ENCODE measurements around the gene MRC2. TPM values are rescaled to one million over a fixed set of nuclear protein-coding genes. Genes with fewer than 3 reads are reported as not detected.

The MRC2 gene
- total RNA-seq, 1 experiment from 2014 or later, result 10.7 TPM

GRCh38 chr17:62692721-62693431, 65.4 kb downstream of the MRC2 start:
- ChIA-PET POLR2A (no interaction called here), CTCF (no interaction called here), RAD21 (ENCODE audit: low non-redundant PET in 1 of 2, low total read pairs in 2 of 2, uncharacterized antibody in 2 of 2, unreplicated experiment in 2 of 2) (no interaction called here)
- no peak overlapping the region for H2AFZ ChIP-seq (ENCODE audit: low read depth, low read length, poor library complexity, severe bottlenecking)
- H3K9me3 ChIP-seq (ENCODE audit: control insufficient read depth in 1 of 2, insufficient read depth in 1 of 2, low read depth in 1 of 2, low read length in 2 of 2), result no peaks in the 10 kb centered on the region
- no peak overlapping the region for H3K9ac ChIP-seq (ENCODE audit: low read length)
- intact Hi-C loops (cut with micrococcal nuclease), result no loop called here
- DNase-seq (ENCODE audit: low read depth, low spot score), result no peak
- peak; percentile 89 for ATAC-seq
- H3K27ac ChIP-seq (ENCODE audit: low read depth, low read length), result no peak overlapping the region
- TF ChIP-seq POLR2AphosphoS5 (IDR thresholded peaks at IDR 0.05; ENCODE audit: low read depth, low read length), result no peak
- TF ChIP-seq EZH2 (IDR thresholded peaks at IDR 0.05), result no peak
- TF ChIP-seq RAD21 (IDR thresholded peaks at IDR 0.05; ENCODE audit: low read depth), result peak; percentile 43
- TF ChIP-seq, protein P1, sequence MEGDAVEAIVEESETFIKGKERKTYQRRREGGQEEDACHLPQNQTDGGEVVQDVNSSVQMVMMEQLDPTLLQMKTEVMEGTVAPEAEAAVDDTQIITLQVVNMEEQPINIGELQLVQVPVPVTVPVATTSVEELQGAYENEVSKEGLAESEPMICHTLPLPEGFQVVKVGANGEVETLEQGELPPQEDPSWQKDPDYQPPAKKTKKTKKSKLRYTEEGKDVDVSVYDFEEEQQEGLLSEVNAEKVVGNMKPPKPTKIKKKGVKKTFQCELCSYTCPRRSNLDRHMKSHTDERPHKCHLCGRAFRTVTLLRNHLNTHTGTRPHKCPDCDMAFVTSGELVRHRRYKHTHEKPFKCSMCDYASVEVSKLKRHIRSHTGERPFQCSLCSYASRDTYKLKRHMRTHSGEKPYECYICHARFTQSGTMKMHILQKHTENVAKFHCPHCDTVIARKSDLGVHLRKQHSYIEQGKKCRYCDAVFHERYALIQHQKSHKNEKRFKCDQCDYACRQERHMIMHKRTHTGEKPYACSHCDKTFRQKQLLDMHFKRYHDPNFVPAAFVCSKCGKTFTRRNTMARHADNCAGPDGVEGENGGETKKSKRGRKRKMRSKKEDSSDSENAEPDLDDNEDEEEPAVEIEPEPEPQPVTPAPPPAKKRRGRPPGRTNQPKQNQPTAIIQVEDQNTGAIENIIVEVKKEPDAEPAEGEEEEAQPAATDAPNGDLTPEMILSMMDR (IDR thresholded peaks at IDR 0.05 in 2 of 3, conservative IDR thresholded peaks at IDR 0.05 in 1 of 3; ENCODE audit: borderline replicate concordance in 1 of 3, insufficient read depth in 1 of 3, low read depth in 2 of 3, low read length in 2 of 3), result peak in 2 of 3 experiments; percentile 65 to 74; a peak in 4 of 6 replicates
- no peak for TF ChIP-seq REST (IDR thresholded peaks at IDR 0.05; ENCODE audit: low read depth)
- no peak for TF ChIP-seq YY1 (IDR thresholded peaks at IDR 0.05; ENCODE audit: extremely low read depth, insufficient replicate concordance, low read depth, low read length)
- TF ChIP-seq CEBPB (IDR thresholded peaks at IDR 0.05; ENCODE audit: low read depth), result no peak
- no peak for TF ChIP-seq EGR1 (IDR thresholded peaks at IDR 0.05; ENCODE audit: low read depth)
- TF ChIP-seq MAX (IDR thresholded peaks at IDR 0.05), result no peak
- no peak for TF ChIP-seq EZH2phosphoT487 (IDR thresholded peaks at IDR 0.05; ENCODE audit: borderline replicate concordance)
- TF ChIP-seq ZNF274 (IDR thresholded peaks at IDR 0.05; ENCODE audit: low read depth, low read length), result no peak
- TF ChIP-seq FOSL1 (IDR thresholded peaks at IDR 0.05; ENCODE audit: low read depth), result no peak
- no peak for TF ChIP-seq SIN3A (IDR thresholded peaks at IDR 0.05; ENCODE audit: low read depth)
- TF ChIP-seq CBX3 (IDR thresholded peaks at IDR 0.05; ENCODE audit: low read depth), result no peak
- no peaks in the 10 kb centered on the region for H3K79me2 ChIP-seq (ENCODE audit: insufficient read depth, low read length)
- no TSS peak for BruUV-seq (replicated peaks)
- H3K4me2 ChIP-seq (ENCODE audit: low read length), result no peak overlapping the region
- H3K4me1 ChIP-seq (ENCODE audit: control insufficient read depth in 1 of 2, insufficient read depth in 2 of 2, low read length in 2 of 2), result peaks cover 0 to 11% of the 10 kb centered on the region in 2 experiments; a peak in 1 of 4 replicates
- no peaks in the 10 kb centered on the region for H3K27me3 ChIP-seq (ENCODE audit: insufficient read depth, low read length)
- no peaks in the 10 kb centered on the region for H3K9me2 ChIP-seq (ENCODE audit: insufficient read depth)
- H4K20me1 ChIP-seq (ENCODE audit: insufficient read depth), result no peaks in the 10 kb centered on the region
- H3K4me3 ChIP-seq (replicated peaks in 1 of 2; ENCODE audit: low read depth in 1 of 2, low read length in 2 of 2), result no peak overlapping the region
- no peaks in the 10 kb centered on the region for H3K36me3 ChIP-seq (ENCODE audit: control insufficient read depth in 1 of 2, insufficient read depth in 2 of 2, low read length in 2 of 2)
